ENCODE results near the gene FBXO24.

Gene FBXO24

GRCh38 chr7:100574362-100575205 is 11.5 kb upstream of the FBXO24 start:
- no peak for DNase-seq

- DNase-seq, result no peak
Measured at GRCh38 chr7:100575206-100575631, 10.9 kb upstream of the FBXO24 start.

GRCh38 chr7:100575746-100576383 is 10.3 kb upstream of the FBXO24 start:
- DNase-seq, result no peak

GRCh38 chr7:100576384-100576993 is 9.6 kb upstream of the FBXO24 start:
- DNase-seq, result no peak

GRCh38 chr7:100577103-100577502 is 9.0 kb upstream of the FBXO24 start:
- no peak for DNase-seq

- no peak for DNase-seq
Measured at GRCh38 chr7:100577507-100577906, 8.6 kb upstream of the FBXO24 start.

- no peak for DNase-seq
Measured at GRCh38 chr7:100578246-100579183, 7.6 kb upstream of the FBXO24 start.

GRCh38 chr7:100580466-100581283 is 5.5 kb upstream of the FBXO24 start:
- DNase-seq, result no peak

GRCh38 chr7:100582041-100582579 is 4.0 kb upstream of the FBXO24 start:
- no peak for DNase-seq

- DNase-seq, result no peak
Measured at GRCh38 chr7:100582650-100583049, 3.5 kb upstream of the FBXO24 start.

- DNase-seq, result peak; percentile 39 to 58
Measured at GRCh38 chr7:100583132-100584053, 2.7 kb upstream of the FBXO24 start.

- DNase-seq, result no peak
Measured at GRCh38 chr7:100584054-100584682, 2.0 kb upstream of the FBXO24 start.

GRCh38 chr7:100584683-100585510 is 1.2 kb upstream of the FBXO24 start:
- DNase-seq, result peak in 1 of 2 donors; percentile 11

GRCh38 chr7:100585511-100586265 is 440 bp upstream of the FBXO24 start, which contains the start of gene LRCH4:
TSS of gene LRCH4 (minus strand) at chr7:100586129. CDS start at chr7:100586100, 29 bp downstream.
- DNase-seq, result peak; percentile 44 to 53

GRCh38 chr7:100588438-100588837 is 2.3 kb downstream of the FBXO24 start:
- DNase-seq, result no peak

GRCh38 chr7:100589341-100589947 is 3.3 kb downstream of the FBXO24 start:
- no peak for DNase-seq

GRCh38 chr7:100590077-100590737 is 4.1 kb downstream of the FBXO24 start:
- DNase-seq, result no peak
